ENCODE results near the gene KCNQ4.

Gene KCNQ4

DNA sequence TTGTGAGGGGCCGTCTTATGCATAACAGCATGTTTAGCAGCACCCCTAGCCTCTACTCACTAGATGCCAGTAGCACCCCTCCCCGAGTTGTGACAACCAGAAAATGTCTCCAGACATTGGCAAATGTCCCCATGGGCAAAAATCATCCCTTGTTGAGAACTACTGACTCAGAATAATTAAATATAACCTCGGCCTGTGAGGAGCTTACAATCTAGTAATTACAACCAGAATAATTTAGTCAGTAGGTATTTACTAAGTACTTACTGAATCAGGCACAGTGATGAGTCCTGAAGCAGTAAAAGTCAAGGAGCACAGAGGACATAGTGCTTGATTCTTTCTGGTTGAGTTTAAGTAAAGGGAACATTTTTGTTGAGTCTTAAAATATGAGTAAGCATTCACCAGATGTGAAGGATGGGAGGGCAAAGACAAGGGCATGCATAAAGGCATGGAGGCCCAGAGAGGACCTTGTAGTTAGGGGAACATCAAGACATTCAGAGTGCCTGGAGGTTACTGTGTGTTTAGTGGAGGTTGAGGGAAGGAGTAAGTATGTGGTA, 44.1 kb upstream of the KCNQ4 start:
- Histone ChIP-seq H3K4me1 (ENCODE audit: control insufficient read depth in 2 of 2, insufficient read depth in 1 of 2, low read depth in 1 of 2, low read length in 2 of 2) (peaks cover 0 to 1% of the 10 kb centered on the region in 2 donors), H3K79me1 (ENCODE audit: low read depth, low read length) (peaks cover 3% of the 10 kb centered on the region), H3K27me3 (ENCODE audit: control insufficient read depth in 3 of 3, insufficient read depth in 3 of 3, low read depth in 1 of 3, low read length in 3 of 3) (no peaks in the 10 kb centered on the region), H3K36me3 (replicated peaks in 1 of 2; ENCODE audit: control insufficient read depth in 2 of 2, insufficient read depth in 2 of 2, low read length in 2 of 2) (peaks cover 11 to 65% of the 10 kb centered on the region in 2 donors), H3K14ac (ENCODE audit: low read length) (no peak overlapping the region), H2AFZ (ENCODE audit: low read length) (no peak overlapping the region), H3K4me3 (ENCODE audit: low read length in 2 of 2) (no peak overlapping the region), H2BK12ac (ENCODE audit: low read length) (no peak overlapping the region), H2BK120ac (ENCODE audit: low read depth, low read length) (no peak overlapping the region), H2BK15ac (ENCODE audit: low read length) (no peak overlapping the region), H3K9me3 (replicated peaks in 1 of 2; ENCODE audit: control insufficient read depth in 2 of 2, insufficient read depth in 1 of 2, low read depth in 1 of 2, low read length in 2 of 2) (no peaks in the 10 kb centered on the region), H3K27ac (replicated peaks; ENCODE audit: low read length) (no peak overlapping the region), H2BK5ac (ENCODE audit: low read length) (no peak overlapping the region), H4K8ac (ENCODE audit: low read depth, low read length) (no peak overlapping the region), H3K23ac (ENCODE audit: low read depth, low read length, poor library complexity) (no peak overlapping the region), H3K9ac (ENCODE audit: low read depth, low read length, poor library complexity) (no peak overlapping the region), H3K4me2 (ENCODE audit: insufficient read depth, low read length, poor library complexity, severe bottlenecking) (no peak overlapping the region), H3K4ac (ENCODE audit: low read length) (no peak overlapping the region), H4K91ac (ENCODE audit: low read depth, low read length, poor library complexity) (no peak overlapping the region), H2AK5ac (ENCODE audit: low read depth, low read length) (no peak overlapping the region), H3K18ac (ENCODE audit: low read length) (no peak overlapping the region)
- no peak for DNase-seq (ENCODE audit: low spot score)
- no CpG with 5 or more reads among the region's 3 CpGs for WGBS, 2 donors (ENCODE audit: extremely low coverage in 2 of 2, insufficient read length in 2 of 2, insufficient replicate concordance in 1 of 2)

DNA sequence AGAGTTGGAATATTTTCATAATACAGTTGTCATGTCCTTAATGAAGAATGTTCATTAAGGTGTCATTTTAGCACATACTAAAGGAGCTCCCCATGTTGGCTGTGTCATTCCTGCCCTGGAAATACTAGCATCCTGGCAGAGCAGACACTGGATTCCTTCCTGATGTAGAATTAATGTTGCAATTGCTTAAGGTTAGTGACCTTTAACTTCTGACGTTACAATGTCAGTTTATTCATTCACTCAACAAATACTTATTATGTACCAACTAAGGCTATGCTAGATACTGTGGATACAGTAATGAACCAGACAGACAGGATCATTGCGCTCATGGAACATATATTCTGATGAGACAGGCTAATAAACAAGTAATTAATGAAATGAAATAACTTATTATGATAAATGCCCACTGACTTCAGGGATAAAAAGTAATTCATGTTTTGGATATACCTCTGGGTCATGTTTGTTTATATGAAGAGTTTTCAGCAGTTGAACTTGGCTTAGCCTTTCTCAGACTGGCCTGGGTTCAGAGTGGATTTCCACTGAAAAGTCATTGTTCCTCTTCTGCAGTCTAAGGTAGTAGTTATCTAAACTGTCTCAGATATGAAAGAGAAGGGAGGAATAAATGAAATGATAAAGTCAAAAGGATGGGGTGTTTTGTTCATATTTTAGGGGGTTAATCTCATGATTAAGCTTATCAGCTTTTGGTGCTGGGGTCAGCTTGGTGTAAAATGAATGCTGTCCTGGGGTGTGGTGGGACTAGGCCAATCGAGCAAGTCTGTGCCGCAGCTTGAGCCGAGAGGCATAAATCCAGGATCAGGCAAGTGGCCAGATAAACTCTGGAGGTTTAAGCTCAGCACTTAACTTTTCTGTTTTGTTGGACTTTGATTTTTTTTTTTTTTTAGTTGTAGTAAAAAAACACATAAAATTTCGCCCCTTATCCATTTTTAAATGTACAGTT, 43.3 kb upstream of the KCNQ4 start:
- Histone ChIP-seq H3K36me3 (replicated peaks in 1 of 2; ENCODE audit: control insufficient read depth in 2 of 2, insufficient read depth in 2 of 2, low read length in 2 of 2) (peaks cover 11 to 73% of the 10 kb centered on the region in 2 donors), H2AK5ac (ENCODE audit: low read depth, low read length) (no peak overlapping the region), H2BK120ac (ENCODE audit: low read depth, low read length) (no peak overlapping the region), H3K14ac (ENCODE audit: low read length) (no peak overlapping the region), H3K4me2 (ENCODE audit: insufficient read depth, low read length, poor library complexity, severe bottlenecking) (no peak overlapping the region), H2AFZ (ENCODE audit: low read length) (no peak overlapping the region), H2BK5ac (ENCODE audit: low read length) (no peak overlapping the region), H4K8ac (ENCODE audit: low read depth, low read length) (no peak overlapping the region), H3K27me3 (ENCODE audit: control insufficient read depth in 3 of 3, insufficient read depth in 3 of 3, low read depth in 1 of 3, low read length in 3 of 3) (no peaks in the 10 kb centered on the region), H2BK15ac (ENCODE audit: low read length) (no peak overlapping the region), H3K9me3 (replicated peaks in 1 of 2; ENCODE audit: control insufficient read depth in 2 of 2, insufficient read depth in 1 of 2, low read depth in 1 of 2, low read length in 2 of 2) (no peaks in the 10 kb centered on the region), H3K4me3 (ENCODE audit: low read length in 2 of 2) (no peak overlapping the region), H3K27ac (replicated peaks; ENCODE audit: low read length) (no peak overlapping the region), H3K79me1 (ENCODE audit: low read depth, low read length) (peaks cover 3% of the 10 kb centered on the region), H3K4me1 (ENCODE audit: control insufficient read depth in 2 of 2, insufficient read depth in 1 of 2, low read depth in 1 of 2, low read length in 2 of 2) (peaks cover 0 to 1% of the 10 kb centered on the region in 2 donors), H3K23ac (ENCODE audit: low read depth, low read length, poor library complexity) (no peak overlapping the region), H3K18ac (ENCODE audit: low read length) (no peak overlapping the region), H4K91ac (ENCODE audit: low read depth, low read length, poor library complexity) (no peak overlapping the region), H2BK12ac (ENCODE audit: low read length) (no peak overlapping the region), H3K9ac (ENCODE audit: low read depth, low read length, poor library complexity) (no peak overlapping the region), H3K4ac (ENCODE audit: low read length) (no peak overlapping the region)
- no CpG with 5 or more reads among the region's 6 CpGs for WGBS, 2 donors (ENCODE audit: extremely low coverage in 2 of 2, insufficient read length in 2 of 2, insufficient replicate concordance in 1 of 2)
- no peak for DNase-seq (ENCODE audit: low spot score)

DNA sequence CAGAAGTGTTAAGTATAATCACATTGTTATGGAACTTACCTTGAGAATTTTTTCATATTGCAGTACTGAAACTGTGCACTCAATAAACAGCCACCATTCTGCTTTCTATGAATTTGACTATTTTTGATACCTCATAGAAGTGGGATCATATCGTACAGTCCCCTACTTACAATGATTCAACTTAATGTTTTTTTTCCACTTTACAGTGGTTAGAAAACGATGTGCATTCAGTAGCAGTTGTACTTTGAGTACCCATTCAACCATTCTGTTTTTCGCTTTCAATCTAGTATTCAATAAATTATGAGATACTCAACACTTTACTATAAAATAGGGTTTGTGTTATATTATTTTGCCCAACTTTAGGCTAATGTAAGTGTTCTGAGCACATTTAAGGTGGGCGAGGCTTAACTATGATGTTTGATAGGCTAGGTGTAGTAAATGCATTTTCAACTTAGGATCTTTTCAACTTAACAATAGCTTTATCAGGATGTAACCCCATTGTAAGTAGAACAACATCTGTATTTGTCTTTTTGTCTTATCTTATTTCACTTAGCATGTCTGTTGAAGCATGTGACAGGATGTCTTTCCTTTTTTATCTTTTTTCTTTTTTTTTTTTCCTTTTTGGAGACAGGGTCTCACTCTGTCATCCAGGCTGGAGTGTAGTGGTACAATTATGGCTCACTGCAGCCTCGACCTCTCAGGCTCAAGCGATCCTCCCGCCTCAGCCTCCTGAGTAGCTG, 42.4 kb upstream of the KCNQ4 start:
- H2BK120ac ChIP-seq (ENCODE audit: low read depth, low read length): no peak overlapping the region
- H2BK12ac ChIP-seq (ENCODE audit: low read length): no peak overlapping the region
- no peak overlapping the region for H3K14ac ChIP-seq (ENCODE audit: low read length)
- H3K4me1 ChIP-seq (ENCODE audit: control insufficient read depth in 2 of 2, insufficient read depth in 1 of 2, low read depth in 1 of 2, low read length in 2 of 2): peaks cover 0 to 1% of the 10 kb centered on the region in 2 donors
- H3K4me3 ChIP-seq (ENCODE audit: low read length in 2 of 2): no peak overlapping the region
- H3K27me3 ChIP-seq (ENCODE audit: control insufficient read depth in 3 of 3, insufficient read depth in 3 of 3, low read depth in 1 of 3, low read length in 3 of 3): no peaks in the 10 kb centered on the region
- H3K36me3 ChIP-seq (replicated peaks in 1 of 2; ENCODE audit: control insufficient read depth in 2 of 2, insufficient read depth in 2 of 2, low read length in 2 of 2): peaks cover 11 to 79% of the 10 kb centered on the region in 2 donors
- no peaks in the 10 kb centered on the region for H3K9me3 ChIP-seq (replicated peaks in 1 of 2; ENCODE audit: control insufficient read depth in 2 of 2, insufficient read depth in 1 of 2, low read depth in 1 of 2, low read length in 2 of 2)
- no peak for DNase-seq (ENCODE audit: low spot score)
- peaks cover 3% of the 10 kb centered on the region for H3K79me1 ChIP-seq (ENCODE audit: low read depth, low read length)
- no peak overlapping the region for H3K23ac ChIP-seq (ENCODE audit: low read depth, low read length, poor library complexity)
- no peak overlapping the region for H3K4me2 ChIP-seq (ENCODE audit: insufficient read depth, low read length, poor library complexity, severe bottlenecking)
- no peak overlapping the region for H3K18ac ChIP-seq (ENCODE audit: low read length)
- no peak overlapping the region for H3K9ac ChIP-seq (ENCODE audit: low read depth, low read length, poor library complexity)
- H2BK5ac ChIP-seq (ENCODE audit: low read length): no peak overlapping the region
- no peak overlapping the region for H2AFZ ChIP-seq (ENCODE audit: low read length)
- no peak overlapping the region for H4K91ac ChIP-seq (ENCODE audit: low read depth, low read length, poor library complexity)
- no peak overlapping the region for H2AK5ac ChIP-seq (ENCODE audit: low read depth, low read length)
- H3K4ac ChIP-seq (ENCODE audit: low read length): no peak overlapping the region
- H3K27ac ChIP-seq (replicated peaks; ENCODE audit: low read length): no peak overlapping the region
- no peak overlapping the region for H4K8ac ChIP-seq (ENCODE audit: low read depth, low read length)
- no peak overlapping the region for H2BK15ac ChIP-seq (ENCODE audit: low read length)
- no CpG with 5 or more reads among the region's 7 CpGs for WGBS, 2 donors (ENCODE audit: extremely low coverage in 2 of 2, insufficient read length in 2 of 2, insufficient replicate concordance in 1 of 2)

Data from neuronal stem cell (in vitro differentiated cells).